Keratinocyte (primary cell): Measurements from ENCODE around the gene SESTD1. TPM values are rescaled to one million over a fixed set of nuclear protein-coding genes. Genes with fewer than 3 reads are reported as not detected.

Source experiments
- DNase-seq: peaks from one replicate; pipeline ENCODE4 v3.0.0-alpha.2; 2011; ENCODE audit warnings: low read depth, missing footprints, low spot score
- FAIRE-seq: peaks from 2 replicates; lab custom pipeline; 2011; peaks lifted over from hg19 to GRCh38; lab: Jason Lieb, UNC
- H2AFZ ChIP-seq: 2 replicates; pipeline ENCODE4 v1.6.0; 2012; ENCODE audit warnings: low read length, control low read depth, inconsistent platforms; ENCODE audit not compliant: control insufficient read depth
- H3K27ac ChIP-seq: 2 replicates; pipeline ENCODE4 v1.5.1; 2011; ENCODE audit warnings: low read length; ENCODE audit not compliant: control insufficient read depth, insufficient read depth
- H3K27me3 ChIP-seq: 3 replicates; pipeline ENCODE4 v1.6.0; 2011; ENCODE audit warnings: low read length; ENCODE audit not compliant: control insufficient read depth, insufficient read depth; ENCODE audit errors: extremely low read depth
- H3K36me3 ChIP-seq, 2 experiments: 2 replicates in 1 of 2; 3 replicates in 1 of 2; pipeline ENCODE4 v1.5.1; 2011; ENCODE audit warnings: low read length in 2 of 2, mild to moderate bottlenecking in 1 of 2; ENCODE audit not compliant: control insufficient read depth in 2 of 2, insufficient read depth in 2 of 2; ENCODE audit errors: extremely low read depth in 1 of 2
- H3K4me1 ChIP-seq: 3 replicates; pipeline ENCODE4 v1.5.1; 2011; ENCODE audit warnings: low read length; ENCODE audit not compliant: control insufficient read depth, insufficient read depth; ENCODE audit errors: extremely low read depth
- H3K4me2 ChIP-seq: 3 replicates; pipeline ENCODE4 v1.6.0; 2011; ENCODE audit warnings: low read depth, low read length; ENCODE audit not compliant: control insufficient read depth, insufficient read depth; ENCODE audit errors: extremely low read depth
- H3K4me3 ChIP-seq, 3 experiments: fragments of 200-600 bp in 1 of 3; sonication (generic) in 1 of 3; 2 replicates in 2 of 3; 3 replicates in 1 of 3; pipeline ENCODE4 v1.5.1; 2011 to 2016; ENCODE audit warnings: low read length in 3 of 3, mild to moderate bottlenecking in 3 of 3, control low read depth in 2 of 3, inconsistent platforms in 1 of 3, low read depth in 1 of 3, mixed read lengths in 1 of 3, mixed run types in 1 of 3, moderate library complexity in 1 of 3; ENCODE audit not compliant: control insufficient read depth in 2 of 3, insufficient read depth in 2 of 3; ENCODE audit errors: extremely low read depth in 1 of 3
- H3K79me2 ChIP-seq: 2 replicates; pipeline ENCODE4 v1.6.0; 2012; ENCODE audit warnings: low read length; ENCODE audit not compliant: control insufficient read depth, insufficient read depth
- H3K9ac ChIP-seq: 3 replicates; pipeline ENCODE4 v1.6.0; 2011; ENCODE audit warnings: low read length; ENCODE audit not compliant: control insufficient read depth, insufficient read depth; ENCODE audit errors: extremely low read depth
- H3K9me1 ChIP-seq: 3 replicates; pipeline ENCODE4 v1.6.0; 2011; ENCODE audit warnings: low read length; ENCODE audit not compliant: control insufficient read depth, insufficient read depth; ENCODE audit errors: extremely low read depth
- H3K9me3 ChIP-seq: 2 replicates; pipeline ENCODE4 v1.5.1; 2012; ENCODE audit warnings: low read depth, low read length; ENCODE audit not compliant: control insufficient read depth
- H4K20me1 ChIP-seq: 3 replicates; pipeline ENCODE4 v1.6.0; 2011; ENCODE audit warnings: low read length; ENCODE audit not compliant: control insufficient read depth, insufficient read depth; ENCODE audit errors: extremely low read depth
- CTCF ChIP-seq, 3 experiments: IDR thresholded peaks in 1 of 3; conservative IDR thresholded peaks in 1 of 3; optimal IDR thresholded peaks in 1 of 3; 2 replicates in 2 of 3; 3 replicates in 1 of 3; pipeline versions ENCODE3 to v1.5.1; 2011; ENCODE audit warnings: low read length in 3 of 3, mild to moderate bottlenecking in 3 of 3, moderate library complexity in 2 of 3, control low read depth in 1 of 3, inconsistent platforms in 1 of 3; ENCODE audit not compliant: insufficient read depth in 2 of 3; ENCODE audit errors: extremely low read depth in 1 of 3
- EZH2 ChIP-seq: IDR thresholded peaks from one replicate; pipeline ENCODE4 v1.6.1; 2012; ENCODE audit warnings: inconsistent platforms, mild to moderate bottlenecking, low read length, moderate library complexity
- dilution Hi-C: fragments of 300-500 bp; cut with MboI; formaldehyde crosslinking; loops from one replicate; pipeline ENCODE4 v1.7.0; 2020; ENCODE audit warnings: low sequenced_read_pairs; ENCODE audit not compliant: extremely low pct_ligation_motif_present
- polyA plus RNA-seq, 5 experiments: library from polyadenylated mRNA; depleted of rRNA in 3 of 5; stranded (reverse) in 3 of 5; stranded (forward) in 1 of 5; unstranded in 1 of 5; fragments of >200 nt; gene quantifications; 1 replicate in 1 of 5; 2 replicates in 3 of 5; 3 replicates in 1 of 5; pipeline versions ENCODE4 v1.2.1 to v1.2.3, GENCODE V29; 2011 to 2012; ENCODE audit warnings: missing spikeins in 2 of 5, low read depth in 1 of 5, low replicate concordance in 1 of 5

Gene SESTD1
- polyA plus RNA-seq, 1 donor (not counting 4 experiments of a cell fraction or from before 2014, with no cell fraction given) = 22.3 TPM

GRCh38 chr2:179098080-179098689, 166.4 kb downstream of the SESTD1 start:
- Histone ChIP-seq H3K9ac (no peak overlapping the region), H2AFZ (no peak overlapping the region), H3K9me1 (no peaks in the 10 kb centered on the region), H3K4me3 (no peak overlapping the region), H3K27ac (no peak overlapping the region), H3K9me3 (no peaks in the 10 kb centered on the region), H4K20me1 (no peaks in the 10 kb centered on the region), H3K79me2 (no peaks in the 10 kb centered on the region), H3K36me3 (no peaks in the 10 kb centered on the region), H3K4me2 (no peak overlapping the region), H3K27me3 (no peaks in the 10 kb centered on the region), H3K4me1 (no peaks in the 10 kb centered on the region)
- dilution Hi-C loops = no loop called here
- no peak for DNase-seq
- no peak for TF ChIP-seq CTCF (optimal IDR thresholded peaks at IDR 0.05 in 1 of 3, IDR thresholded peaks at IDR 0.05 in 1 of 3, conservative IDR thresholded peaks at IDR 0.05 in 1 of 3; ENCODE audit: extremely low read depth in 1 of 3, insufficient read depth in 2 of 3, low read length in 3 of 3)
- no peak for TF ChIP-seq EZH2
- FAIRE-seq = no peak

- TF ChIP-seq CTCF (optimal IDR thresholded peaks at IDR 0.05 in 1 of 3, IDR thresholded peaks at IDR 0.05 in 1 of 3, conservative IDR thresholded peaks at IDR 0.05 in 1 of 3; ENCODE audit: extremely low read depth in 1 of 3, insufficient read depth in 2 of 3, low read length in 3 of 3) (no peak), EZH2 (no peak)
Measured at GRCh38 chr2:179097131-179097530, 167.5 kb downstream of the SESTD1 start.

More at GRCh38 chr2:179097131-179097530, 167.5 kb downstream of the SESTD1 start:
- Histone ChIP-seq H3K79me2 (no peaks in the 10 kb centered on the region), H3K4me3 (no peak overlapping the region), H2AFZ (no peak overlapping the region), H4K20me1 (no peaks in the 10 kb centered on the region), H3K27ac (no peak overlapping the region), H3K4me1 (no peaks in the 10 kb centered on the region), H3K9me1 (no peaks in the 10 kb centered on the region), H3K27me3 (no peaks in the 10 kb centered on the region), H3K4me2 (no peak overlapping the region), H3K9ac (no peak overlapping the region), H3K9me3 (no peaks in the 10 kb centered on the region), H3K36me3 (no peaks in the 10 kb centered on the region)
- DNase-seq (no peak), FAIRE-seq (no peak)
- dilution Hi-C loops = no loop called here
